Measurements from ENCODE around the gene CATSPER3.
"Not testable (repeated sequence)": the region's sequence is repeated elsewhere in the genome, so short reads cannot be mapped to it uniquely, and the experiment has no call there.

Gene CATSPER3

GRCh38 chr5:134969166-134969565, 1.5 kb downstream of the CATSPER3 start:
- H3K27ac ChIP-seq = no peak overlapping the region
- no peak for DNase-seq (ENCODE audit: low read depth, low spot score)

- no peak for DNase-seq (ENCODE audit: low read depth, low spot score)
These were observed 7.5 kb downstream of the CATSPER3 start for GRCh38 chr5:134975078-134975715.

GRCh38 chr5:134975843-134976242, 8.1 kb downstream of the CATSPER3 start:
- no peak for DNase-seq (ENCODE audit: low read depth, low spot score)
- H3K27ac ChIP-seq = peak overlapping the region; percentile 1

More at GRCh38 chr5:134975078-134975715, 7.5 kb downstream of the CATSPER3 start:
- peak overlapping the region; percentile 1 for H3K27ac ChIP-seq

GRCh38 chr5:134976841-134977240, 9.1 kb downstream of the CATSPER3 start:
- DNase-seq (ENCODE audit: low read depth, low spot score) = no peak
- H3K27ac ChIP-seq = no peak overlapping the region

- H3K27ac ChIP-seq = no peak overlapping the region
- DNase-seq (ENCODE audit: low read depth, low spot score) = no peak
These were observed 11.7 kb downstream of the CATSPER3 start for GRCh38 chr5:134979416-134979815.

GRCh38 chr5:134982230-134982629, 14.5 kb downstream of the CATSPER3 start:
- H3K27ac ChIP-seq = no peak overlapping the region
- no peak for DNase-seq (ENCODE audit: low read depth, low spot score)

GRCh38 chr5:134989266-134989830, 21.6 kb downstream of the CATSPER3 start:
- no peak for DNase-seq (ENCODE audit: low read depth, low spot score)
- H3K27ac ChIP-seq = no peak overlapping the region

GRCh38 chr5:134990183-134990582, 22.5 kb downstream of the CATSPER3 start:
- DNase-seq (ENCODE audit: low read depth, low spot score) = not testable (repeated sequence)

GRCh38 chr5:134992148-134992547, 24.4 kb downstream of the CATSPER3 start:
- no peak overlapping the region for H3K27ac ChIP-seq
- DNase-seq (ENCODE audit: low read depth, low spot score) = no peak

More at GRCh38 chr5:134990183-134990582, 22.5 kb downstream of the CATSPER3 start:
- H3K27ac ChIP-seq = not testable (repeated sequence)

- no peak for DNase-seq (ENCODE audit: low read depth, low spot score)
- no peak overlapping the region for H3K27ac ChIP-seq
These were observed 25.5 kb downstream of the CATSPER3 start for GRCh38 chr5:134993161-134993560.

GRCh38 chr5:134994560-134995156, 27.0 kb downstream of the CATSPER3 start:
- DNase-seq (ENCODE audit: low read depth, low spot score) = no peak
- H3K27ac ChIP-seq = no peak overlapping the region

- no peak overlapping the region for H3K27ac ChIP-seq
- no peak for DNase-seq (ENCODE audit: low read depth, low spot score)
These were observed 28.2 kb downstream of the CATSPER3 start for GRCh38 chr5:134995850-134996402.

- DNase-seq (ENCODE audit: low read depth, low spot score) = no peak
- no peak overlapping the region for H3K27ac ChIP-seq
These were observed 29.3 kb downstream of the CATSPER3 start for GRCh38 chr5:134997015-134997414.

- DNase-seq (ENCODE audit: low read depth, low spot score) = not testable (repeated sequence)
These were observed 30.4 kb downstream of the CATSPER3 start for GRCh38 chr5:134998068-134998467.

GRCh38 chr5:135004376-135004775, 36.7 kb downstream of the CATSPER3 start:
- DNase-seq (ENCODE audit: low read depth, low spot score) = no peak
- H3K27ac ChIP-seq = no peak overlapping the region

More at GRCh38 chr5:134998068-134998467, 30.4 kb downstream of the CATSPER3 start:
- not testable (repeated sequence) for H3K27ac ChIP-seq

GRCh38 chr5:135005076-135005475, 37.4 kb downstream of the CATSPER3 start:
- no peak for DNase-seq (ENCODE audit: low read depth, low spot score)

GRCh38 chr5:135007305-135007704, 39.6 kb downstream of the CATSPER3 start:
- H3K27ac ChIP-seq = no peak overlapping the region
- DNase-seq (ENCODE audit: low read depth, low spot score) = no peak

More at GRCh38 chr5:135005076-135005475, 37.4 kb downstream of the CATSPER3 start:
- H3K27ac ChIP-seq = no peak overlapping the region

GRCh38 chr5:135007749-135008363, 40.1 kb downstream of the CATSPER3 start:
- H3K27ac ChIP-seq = no peak overlapping the region
- no peak for DNase-seq (ENCODE audit: low read depth, low spot score)

- H3K27ac ChIP-seq = no peak overlapping the region
- no peak for DNase-seq (ENCODE audit: low read depth, low spot score)
These were observed 40.8 kb downstream of the CATSPER3 start for GRCh38 chr5:135008556-135008955.

- no peak for DNase-seq (ENCODE audit: low read depth, low spot score)
- H3K27ac ChIP-seq = no peak overlapping the region
These were observed 41.5 kb downstream of the CATSPER3 start for GRCh38 chr5:135008981-135009735.

Data from epithelial cell of prostate (primary cell).